ENCODE results near the gene LDLRAD3.

The LDLRAD3 gene

GRCh38 chr11:36109850-36110606, 166.2 kb downstream of the LDLRAD3 start:
- no peak for DNase-seq

- DNase-seq = no peak
Observed at GRCh38 chr11:36110668-36111410, 167.0 kb downstream of the LDLRAD3 start.

GRCh38 chr11:36114095-36114494, 170.2 kb downstream of the LDLRAD3 start:
- no peak for DNase-seq

GRCh38 chr11:36115378-36115801, 171.5 kb downstream of the LDLRAD3 start:
- no peak for DNase-seq

- no peak for DNase-seq
Observed at GRCh38 chr11:36116161-36116560, 172.3 kb downstream of the LDLRAD3 start.

- DNase-seq = no peak
Observed at GRCh38 chr11:36118084-36118483, 174.2 kb downstream of the LDLRAD3 start.

- no peak for DNase-seq
Observed at GRCh38 chr11:36119300-36119699, 175.4 kb downstream of the LDLRAD3 start.

GRCh38 chr11:36121054-36121453, 177.2 kb downstream of the LDLRAD3 start:
- no peak for DNase-seq

GRCh38 chr11:36122671-36123070, 178.8 kb downstream of the LDLRAD3 start:
- no peak for DNase-seq

GRCh38 chr11:36123336-36124101, 179.7 kb downstream of the LDLRAD3 start:
- DNase-seq = peak; percentile 52

- DNase-seq = no peak
Observed at GRCh38 chr11:36126678-36127077, 182.8 kb downstream of the LDLRAD3 start.

- DNase-seq = no peak
Observed at GRCh38 chr11:36127550-36127949, 183.7 kb downstream of the LDLRAD3 start.

GRCh38 chr11:36129955-36130354, 186.1 kb downstream of the LDLRAD3 start:
- no peak for DNase-seq

- no peak for DNase-seq
Observed at GRCh38 chr11:36130401-36130800, 186.5 kb downstream of the LDLRAD3 start.

- DNase-seq = peak; percentile 29
Observed at GRCh38 chr11:36131721-36132397, 188.0 kb downstream of the LDLRAD3 start.

- no peak for DNase-seq
Observed at GRCh38 chr11:36132940-36133339, 189.1 kb downstream of the LDLRAD3 start.

- DNase-seq = no peak
Observed at GRCh38 chr11:36135076-36135475, 191.2 kb downstream of the LDLRAD3 start.

GRCh38 chr11:36139767-36140166, 195.9 kb downstream of the LDLRAD3 start:
- no peak for DNase-seq

- DNase-seq = no peak
Observed at GRCh38 chr11:36141196-36141953, 197.5 kb downstream of the LDLRAD3 start.

- DNase-seq = no peak
Observed at GRCh38 chr11:36141956-36142355, 198.1 kb downstream of the LDLRAD3 start.

- no peak for DNase-seq
Observed at GRCh38 chr11:36142439-36142838, 198.6 kb downstream of the LDLRAD3 start.

- no peak for DNase-seq
Observed at GRCh38 chr11:36142879-36143278, 199.0 kb downstream of the LDLRAD3 start.
